GM18909 (cell line): ENCODE data around the gene SNX25.

Experiments
- ATAC-seq: cut with Tn5 transposase; IDR thresholded peaks from one replicate; pipeline ENCODE4 v1.9.1; 2021; ENCODE audit warnings: mild to moderate bottlenecking; ENCODE audit not compliant: unreplicated experiment, poor library complexity

SNX25 gene

DNA sequence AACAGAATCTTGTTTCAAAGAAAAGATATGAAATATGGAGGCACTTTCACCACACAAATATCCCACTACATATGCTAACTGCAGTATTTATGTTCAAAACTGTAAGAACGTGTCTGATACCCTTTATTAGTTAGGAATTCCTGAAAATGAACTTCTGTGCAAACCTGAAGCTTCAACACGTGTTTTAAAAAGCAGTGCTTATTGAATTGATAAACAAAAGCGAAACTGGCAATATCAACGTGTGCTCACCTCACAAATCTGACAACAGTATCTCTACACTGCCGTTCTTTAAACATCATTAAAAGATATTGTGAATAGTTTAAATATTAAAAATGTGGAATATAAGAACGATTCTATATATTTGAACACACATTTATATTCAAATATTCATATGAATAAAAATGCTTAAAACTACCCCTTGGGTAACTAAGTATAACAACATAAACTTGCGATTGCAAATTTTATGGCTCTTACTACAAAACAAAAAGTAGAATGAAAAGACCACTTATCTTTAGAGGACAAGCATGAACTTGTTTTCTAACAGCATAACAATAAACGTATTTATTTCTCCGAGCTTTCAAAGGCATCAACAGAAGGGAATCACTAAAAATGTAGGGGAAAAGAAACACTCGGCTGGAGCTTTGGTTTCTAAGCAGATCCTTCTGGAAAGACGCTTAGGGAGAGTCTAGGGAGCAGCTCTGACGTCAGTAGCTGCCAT is 186.0 kb downstream of the SNX25 start, which contains the start of gene LRP2BP:
TSS of gene LRP2BP (minus strand) at position 687 of the 718 bp plus-strand sequence. CDS start 17,738 bp downstream, outside the sequence.
- ATAC-seq = no peak

DNA sequence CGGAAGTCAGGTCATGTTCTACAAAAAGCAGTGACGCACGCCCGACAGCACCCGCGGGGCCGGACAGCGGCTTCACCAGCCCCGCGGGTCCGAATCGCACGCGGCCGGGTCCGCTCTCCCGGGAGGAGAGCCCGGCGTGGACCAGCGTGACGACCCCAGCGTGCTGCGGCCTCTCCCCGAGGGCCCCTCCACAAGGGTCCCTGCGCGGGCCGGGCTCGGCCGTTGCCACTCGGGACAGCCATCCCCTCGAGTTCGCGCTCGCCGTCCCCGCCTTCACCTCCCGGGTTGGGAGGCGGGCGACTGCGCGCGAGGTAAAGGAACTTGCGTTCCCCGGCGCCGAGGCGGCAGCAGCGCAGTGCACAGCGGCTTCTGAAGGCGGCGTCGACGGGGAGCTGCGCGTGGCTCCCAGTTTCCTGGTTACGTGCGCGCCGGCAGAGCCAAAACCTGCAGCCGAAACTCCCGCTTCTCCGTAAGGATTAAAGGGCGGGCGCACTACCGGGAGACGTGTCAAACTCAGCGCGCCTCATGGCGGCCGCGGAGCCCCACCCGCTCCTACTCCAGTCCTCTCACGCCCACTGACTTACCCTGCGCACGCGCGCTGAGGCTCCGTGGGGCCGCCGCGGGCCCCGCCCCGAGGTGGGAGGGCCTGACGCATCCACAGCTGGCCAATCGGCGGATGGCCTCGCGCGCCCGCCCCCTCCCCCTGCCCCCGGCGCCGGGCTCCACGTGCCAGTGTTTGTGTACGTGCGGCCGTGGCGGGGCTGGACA is 186.7 kb downstream of the SNX25 start:
- ATAC-seq = peak; percentile 79

DNA sequence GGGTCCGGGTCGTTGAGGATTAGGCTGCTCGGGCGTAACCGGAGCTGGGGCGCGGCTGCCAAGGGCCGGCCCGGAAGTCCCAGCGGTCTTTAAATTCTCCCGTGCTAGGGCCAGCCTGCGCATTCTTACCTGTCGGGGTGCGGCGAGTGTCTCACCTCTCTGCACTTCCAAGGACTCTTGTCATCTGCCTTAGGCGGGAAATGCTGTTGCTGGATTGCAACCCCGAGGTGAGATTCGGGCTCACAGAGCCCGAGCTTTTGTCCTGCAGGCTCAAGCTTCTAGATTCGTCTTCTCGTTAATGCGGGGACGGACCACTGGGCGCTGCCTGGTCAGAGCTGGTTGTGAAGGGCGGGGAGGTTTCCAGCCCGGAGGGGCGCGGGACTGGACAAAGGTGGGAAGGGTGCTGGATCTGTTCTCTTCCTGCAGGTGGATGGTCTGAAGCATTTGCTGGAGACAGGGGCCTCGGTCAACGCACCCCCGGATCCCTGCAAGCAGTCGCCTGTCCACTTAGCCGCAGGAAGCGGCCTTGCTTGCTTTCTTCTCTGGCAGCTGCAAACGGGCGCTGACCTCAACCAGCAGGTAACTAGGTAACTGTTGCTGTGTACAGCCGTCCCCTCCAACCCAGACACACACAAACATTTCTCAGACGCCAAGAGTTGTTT is 187.5 kb downstream of the SNX25 start, which contains the start of gene ANKRD37:
TSS of gene ANKRD37 (plus strand) at position 118 of the 662 bp plus-strand sequence. CDS start at position 201, 83 bp downstream.
- ATAC-seq = no peak

DNA sequence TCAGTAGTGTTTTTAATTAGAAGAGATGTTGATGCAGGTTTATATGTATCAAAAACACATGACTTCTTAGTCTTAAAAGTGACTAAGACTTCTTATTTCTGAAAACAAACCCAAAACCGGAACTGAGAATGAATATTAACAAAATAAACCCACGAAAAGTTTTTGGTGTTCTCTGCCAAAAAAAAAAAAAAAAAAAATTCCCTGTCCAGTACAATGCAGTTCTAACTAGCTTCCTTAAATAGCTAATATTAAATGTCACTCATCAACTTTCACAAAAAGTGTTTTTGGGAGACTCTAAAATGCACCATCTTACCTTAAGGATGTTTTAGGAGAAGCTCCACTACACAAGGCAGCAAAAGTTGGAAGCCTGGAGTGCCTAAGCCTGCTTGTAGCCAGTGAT is 189.2 kb downstream of the SNX25 start:
- no peak for ATAC-seq

DNA sequence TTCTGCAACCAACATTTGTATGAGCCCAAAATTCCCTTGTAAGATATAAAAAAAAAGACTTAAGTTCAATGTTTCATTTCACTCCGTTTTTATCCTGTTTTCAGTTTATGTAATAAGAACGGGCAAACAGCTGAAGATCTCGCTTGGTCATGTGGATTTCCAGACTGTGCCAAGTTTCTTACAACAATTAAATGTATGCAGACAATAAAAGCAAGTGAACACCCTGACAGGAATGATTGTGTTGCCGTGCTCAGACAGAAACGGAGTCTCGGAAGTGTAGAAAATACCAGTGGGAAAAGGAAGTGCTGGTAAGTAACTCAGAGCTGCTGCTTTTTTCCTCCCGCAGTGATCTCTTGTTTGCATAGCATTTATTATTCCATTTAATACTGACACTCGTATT is 190.1 kb downstream of the SNX25 start:
- no peak for ATAC-seq

DNA sequence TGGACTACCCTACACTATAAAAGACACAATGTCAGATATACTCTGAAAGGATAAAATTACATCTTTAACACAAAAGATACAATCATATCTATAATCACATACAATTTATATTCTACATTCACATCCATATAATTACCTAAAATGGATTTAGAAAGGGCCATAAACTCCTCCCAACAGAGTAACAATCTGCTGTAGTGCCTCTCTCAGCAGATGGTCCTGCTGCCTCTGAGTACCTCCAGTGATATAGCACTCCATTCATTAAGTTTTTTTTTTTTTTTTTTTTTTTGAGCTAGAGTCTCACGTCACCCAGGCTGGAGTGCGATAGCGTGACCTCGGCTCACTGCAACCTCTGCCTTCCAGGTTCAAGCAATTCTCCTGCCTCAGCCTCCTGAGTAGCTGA is 194.6 kb downstream of the SNX25 start:
- ATAC-seq = no peak

DNA sequence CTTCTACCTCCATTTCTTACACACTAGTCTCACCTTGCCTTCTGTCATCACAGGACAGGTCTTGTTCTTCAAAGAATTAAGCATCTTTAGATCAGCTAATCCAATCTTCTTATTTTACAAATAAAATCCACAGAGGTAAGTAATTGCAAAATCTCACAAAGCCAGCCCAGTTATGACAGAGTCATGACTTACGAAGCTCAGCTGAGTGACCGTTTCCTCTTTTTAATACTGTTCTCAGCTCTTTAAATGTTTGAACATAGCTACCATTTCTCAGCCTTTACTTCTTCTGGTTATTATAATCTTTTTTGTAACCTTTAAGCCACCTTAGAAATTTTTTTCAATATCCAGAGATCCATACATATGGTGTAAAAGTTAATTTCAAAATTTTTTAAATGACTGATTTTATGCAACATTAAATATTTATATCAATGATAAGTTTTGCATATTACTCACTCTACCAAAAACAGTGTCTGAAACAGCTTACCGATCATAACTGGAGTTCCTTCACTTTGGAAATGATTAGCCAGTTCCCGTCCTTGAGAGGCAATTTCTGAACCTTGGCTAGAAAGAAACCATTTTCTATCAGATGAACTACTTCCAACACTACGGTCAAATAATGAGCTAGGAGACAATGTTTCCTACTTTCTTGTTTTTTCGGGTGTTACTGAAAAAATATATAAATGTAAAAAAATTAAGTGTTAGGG is 196.1 kb downstream of the SNX25 start:
- peak; percentile 72 for ATAC-seq

DNA sequence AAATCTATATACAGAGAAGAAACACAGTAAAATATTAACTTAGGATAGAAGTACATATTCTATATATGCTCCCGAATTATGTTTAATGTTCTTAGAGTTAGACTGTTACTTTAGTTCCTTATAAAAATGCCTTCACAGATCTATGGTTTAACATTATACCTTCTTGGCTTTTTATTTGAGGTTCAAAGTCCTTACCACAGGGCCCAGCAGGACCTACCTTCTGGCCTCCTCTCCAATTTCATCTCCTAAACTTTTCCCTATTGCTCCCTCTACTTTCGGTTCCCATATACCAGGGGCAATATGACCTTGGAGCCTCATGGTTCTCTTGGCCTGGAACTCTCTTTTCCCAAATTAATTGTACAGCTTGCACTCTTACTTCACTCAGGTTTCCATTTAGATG is 199.0 kb downstream of the SNX25 start:
- no peak for ATAC-seq

DNA sequence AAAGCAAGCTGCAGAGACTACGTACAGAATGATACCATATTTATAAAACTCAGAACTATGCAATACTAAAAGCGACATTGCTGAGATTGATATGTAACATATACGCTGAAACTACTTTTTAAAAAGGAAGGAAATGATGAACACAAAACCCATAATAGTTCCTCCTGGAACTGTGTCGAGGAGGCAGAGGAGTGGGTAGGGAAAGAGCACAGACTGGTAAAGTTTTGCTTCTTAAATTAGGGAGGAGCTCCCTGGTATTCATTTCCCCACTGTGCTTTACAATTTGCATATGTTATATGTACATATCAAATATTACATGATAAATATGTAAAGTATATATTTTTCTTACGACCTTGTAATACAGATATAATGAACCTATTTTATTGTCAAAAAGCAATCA is 202.5 kb downstream of the SNX25 start:
- ATAC-seq = no peak

DNA sequence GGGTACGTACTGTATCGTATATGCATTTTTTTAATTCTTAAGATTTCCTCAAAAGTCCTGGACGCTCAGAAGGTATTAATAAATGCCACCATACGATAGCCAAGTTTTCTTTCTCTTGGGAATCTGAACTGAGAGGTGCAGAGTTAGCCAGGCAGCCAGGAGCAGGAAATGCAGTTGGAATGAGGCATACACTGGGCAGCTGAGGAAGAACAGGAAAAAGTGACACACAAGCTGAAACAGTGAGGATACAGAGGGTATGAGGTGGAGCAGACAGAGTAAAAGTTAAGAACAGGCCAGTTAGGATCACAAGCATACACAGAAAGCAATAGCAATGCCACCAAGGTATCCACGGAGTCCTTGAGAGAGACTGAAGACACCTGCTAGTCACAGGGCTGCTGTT is 203.0 kb downstream of the SNX25 start:
- ATAC-seq = no peak
